Head of caudate nucleus (tissue), 42 donors: ENCODE measurements around the gene PNLDC1.
A peak's percentile ranks its signal among the peaks of the same experiment; 100 is the strongest.
"Not testable (repeated sequence)": the region's sequence is repeated elsewhere in the genome, so short reads cannot be mapped to it uniquely, and the experiment has no call there.

ENCODE experiments used
- DNase-seq, 42 donors: peaks; one replicate each; pipeline versions ENCODE4 v3.0.0 to v3.0.0-alpha.2; 2020 to 2021; ENCODE audit warnings: mixed read lengths in 7 of 42
- intact Hi-C: fragments of 100-400 bp; cut with DNase I; formaldehyde crosslinking; loops from one replicate; pipeline ENCODE4 v1.15.0; 2022

The PNLDC1 gene

GRCh38 chr6:159836718-159837490 lies 36.8 kb downstream of the PNLDC1 start:
- no peak for DNase-seq
- intact Hi-C loops, result no loop called here

- intact Hi-C loops, result no loop called here
- no peak for DNase-seq
These were observed 37.4 kb downstream of the PNLDC1 start for GRCh38 chr6:159837511-159837910.

- no peak for DNase-seq
- intact Hi-C loops, result no loop called here
These were observed 38.1 kb downstream of the PNLDC1 start for GRCh38 chr6:159838020-159838744.

GRCh38 chr6:159842035-159842434 lies 42.0 kb downstream of the PNLDC1 start:
- intact Hi-C loops, result no loop called here
- DNase-seq, result no peak

GRCh38 chr6:159844737-159845645 lies 44.9 kb downstream of the PNLDC1 start:
- peak in 1 of 42 donors; percentile 13 for DNase-seq
- intact Hi-C loops, result no loop called here

- intact Hi-C loops, DNase-seq: not testable (repeated sequence)
These were observed 48.5 kb downstream of the PNLDC1 start for GRCh38 chr6:159848552-159848951.

DNA sequence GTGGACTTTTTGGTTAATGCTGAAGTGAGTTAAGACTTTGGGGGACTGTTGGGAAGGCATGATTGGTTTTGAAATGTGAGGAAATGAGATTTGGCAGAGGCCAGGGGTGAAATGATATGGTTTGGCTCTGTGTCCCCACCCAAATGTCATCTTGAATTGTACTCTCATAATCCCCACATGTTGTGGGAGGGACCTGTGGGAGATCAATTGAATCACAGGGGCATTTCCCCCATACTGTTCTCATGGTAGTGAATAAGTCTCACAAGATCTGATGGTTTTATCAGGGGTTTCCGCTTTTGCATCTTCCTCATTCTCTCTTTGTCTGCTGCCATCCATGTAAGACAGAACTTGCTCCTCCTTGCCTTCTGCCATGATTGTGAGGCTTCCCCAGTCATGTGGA lies 49.8 kb downstream of the PNLDC1 start:
- intact Hi-C loops, result not testable (repeated sequence)

GRCh38 chr6:159852877-159853276 lies 52.8 kb downstream of the PNLDC1 start:
- peak in 4 of 42 donors; percentile 10 to 30 (median 20) for DNase-seq
- intact Hi-C loops, result no loop called here

More for the DNA sequence above, 49.8 kb downstream of the PNLDC1 start:
- not testable (repeated sequence) for DNase-seq

DNA sequence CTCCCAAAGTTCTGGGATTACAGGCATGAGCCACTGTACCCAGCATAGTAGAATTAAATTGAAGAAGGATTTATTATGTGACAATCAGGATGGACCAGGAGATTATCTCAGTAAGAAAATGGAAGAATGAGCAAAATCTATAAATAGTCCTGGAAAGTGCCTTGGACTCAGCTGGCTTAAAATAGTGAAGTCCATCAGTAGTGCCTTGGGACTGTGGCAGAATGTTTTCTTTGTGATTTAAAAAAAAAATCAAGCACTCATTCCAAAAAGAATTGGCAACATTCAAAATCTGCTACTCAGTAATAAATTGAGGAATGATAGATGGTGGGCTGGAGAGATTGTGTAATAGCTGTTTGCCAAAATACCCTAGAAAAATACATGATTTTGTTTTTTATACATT lies 53.7 kb downstream of the PNLDC1 start:
- intact Hi-C loops, result no loop called here
- DNase-seq, result no peak

DNA sequence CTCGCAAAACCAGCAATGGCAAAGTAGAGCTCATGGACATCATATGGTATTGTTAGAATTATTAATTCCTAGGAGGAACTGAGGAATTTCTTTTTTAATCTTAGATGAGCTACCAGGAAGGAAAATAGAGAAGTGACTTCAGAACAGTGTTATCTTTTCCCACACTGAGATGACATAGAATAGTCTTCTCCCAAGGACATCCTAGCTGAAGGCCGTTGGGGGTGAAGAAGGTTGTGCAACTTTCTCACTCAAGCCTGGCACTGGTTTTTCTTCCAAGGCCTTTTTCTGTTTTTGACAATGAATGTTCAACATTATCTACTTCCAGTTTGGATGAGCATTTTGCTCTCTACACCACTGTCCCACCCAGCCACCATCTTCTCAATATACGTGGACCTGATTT lies 54.9 kb downstream of the PNLDC1 start:
- intact Hi-C loops, result no loop called here
- DNase-seq, result peak in 1 of 42 donors; percentile 20

GRCh38 chr6:159858259-159858658 lies 58.2 kb downstream of the PNLDC1 start:
- intact Hi-C loops, result no loop called here
- no peak for DNase-seq

- intact Hi-C loops, result loop anchor here (10.0 kb wide), 1 partner anchor 594 kb away; no protein-coding TSS in a partner anchor
- no peak for DNase-seq
These were observed 60.4 kb downstream of the PNLDC1 start for GRCh38 chr6:159860482-159860881.

GRCh38 chr6:159862103-159862502 lies 62.0 kb downstream of the PNLDC1 start:
- intact Hi-C loops, result loop anchor here (10.0 kb wide), 1 partner anchor 593 kb away; no protein-coding TSS in a partner anchor
- DNase-seq, result peak in 1 of 42 donors; percentile 3

DNA sequence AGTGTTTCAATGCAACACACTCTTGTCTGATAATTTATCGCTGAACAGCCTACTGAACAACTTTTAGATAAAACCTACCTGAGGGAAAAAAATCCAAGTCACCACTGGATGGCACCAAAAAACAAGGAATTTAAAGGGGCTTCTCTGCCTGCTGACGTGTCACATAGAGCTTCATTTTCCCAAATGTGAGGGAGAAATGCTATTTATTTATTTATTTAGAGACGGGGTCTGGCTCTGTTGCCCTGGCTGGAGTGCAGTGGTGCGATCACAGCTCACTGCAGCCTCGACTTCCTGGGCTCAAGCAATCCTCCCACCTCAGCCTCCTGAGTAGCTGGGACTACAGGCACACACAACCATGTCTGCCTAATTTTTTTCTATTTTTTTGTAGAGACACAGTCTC lies 63.3 kb downstream of the PNLDC1 start:
- DNase-seq, result peak in 20 of 42 donors; percentile 20 to 67 (median 46)
- intact Hi-C loops, result loop anchor here (10.0 kb wide), 1 partner anchor 591 kb away; no protein-coding TSS in a partner anchor

DNA sequence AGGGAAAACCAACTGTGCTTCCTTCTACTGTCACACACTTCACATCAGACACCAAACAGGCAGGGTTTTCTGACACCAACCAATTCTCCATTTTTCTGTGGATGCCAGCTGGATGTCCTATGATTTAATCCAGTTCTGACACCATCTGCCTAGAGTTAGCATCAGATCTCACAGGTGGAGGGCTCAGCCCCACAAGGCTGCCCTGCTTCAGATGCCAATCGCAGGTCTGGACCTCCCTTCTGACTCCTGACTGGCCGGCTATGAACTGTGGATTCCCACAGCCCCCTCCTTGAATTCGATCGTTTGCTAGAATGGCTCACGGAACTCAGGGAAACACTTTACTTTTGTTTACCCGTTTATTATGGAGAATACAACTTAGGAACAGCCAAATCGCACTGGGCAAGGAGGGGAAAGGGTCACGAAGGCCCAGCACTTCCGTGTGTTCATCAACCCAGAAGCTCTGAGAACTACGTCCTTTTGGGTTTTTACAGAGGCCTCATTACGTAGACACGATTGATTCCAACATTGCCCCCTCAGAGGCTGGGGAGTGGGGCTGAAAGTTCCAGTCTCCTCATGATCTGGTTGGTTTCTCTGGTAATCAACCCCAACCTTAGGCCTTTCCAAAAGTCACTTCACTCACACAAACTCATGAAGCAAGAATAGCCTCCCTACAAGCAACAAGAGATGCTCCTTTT lies 65.3 kb downstream of the PNLDC1 start:
- intact Hi-C loops, result loop anchor here (10.0 kb wide), 1 partner anchor 589 kb away; no protein-coding TSS in a partner anchor
- DNase-seq, result peak in 1 of 42 donors; percentile 16

DNA sequence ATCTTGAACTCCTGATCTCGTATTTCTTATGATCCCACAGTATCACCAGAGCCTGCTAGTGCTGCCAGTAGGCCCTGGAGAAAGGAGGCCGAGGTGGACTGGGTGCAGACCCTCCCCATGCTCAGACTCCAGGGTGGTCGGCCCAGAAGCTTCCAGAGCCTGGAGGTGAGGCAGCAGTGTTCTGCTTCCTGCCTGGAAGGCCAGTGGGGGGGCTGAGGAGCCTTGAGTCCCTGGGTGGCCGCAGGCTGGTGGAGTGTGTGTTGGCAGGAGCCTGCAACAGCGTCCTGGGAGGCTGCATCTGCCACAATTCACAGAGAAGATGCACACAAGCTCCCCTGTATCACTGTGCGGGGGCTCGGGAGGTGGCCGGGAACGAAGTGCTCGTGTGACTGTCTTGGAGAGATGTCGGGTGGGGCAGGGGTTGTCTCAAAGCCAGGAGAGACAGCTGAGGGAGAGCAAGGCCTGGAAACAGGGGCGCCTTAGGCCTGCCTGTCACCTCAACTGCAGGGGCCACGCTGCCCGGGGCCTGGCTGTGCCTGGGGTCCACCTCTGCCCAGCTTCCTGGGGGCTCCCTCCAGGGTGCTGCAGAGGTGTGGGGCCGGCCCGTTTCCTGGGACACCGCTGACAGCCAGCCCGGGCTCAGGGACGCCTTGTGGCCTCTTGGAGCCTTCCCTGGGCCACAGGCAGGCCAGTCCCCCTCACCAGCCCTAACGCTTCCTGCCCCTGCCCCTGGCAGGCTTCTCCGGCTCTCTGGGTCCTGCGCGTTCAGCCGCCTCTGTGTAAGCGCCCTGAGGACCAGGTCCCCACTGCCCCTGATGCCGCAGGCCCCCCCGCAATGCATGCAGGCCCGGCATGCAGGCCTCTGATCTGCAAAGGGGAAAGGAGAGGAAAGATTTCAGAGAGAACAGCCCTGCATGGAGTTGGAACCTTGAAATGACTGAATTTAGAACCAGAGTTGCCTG lies 66.5 kb downstream of the PNLDC1 start:
- intact Hi-C loops, result loop anchor here (10.0 kb wide), 1 partner anchor 588 kb away; no protein-coding TSS in a partner anchor

More for the DNA sequence above, 66.5 kb downstream of the PNLDC1 start:
- DNase-seq, result peak in 1 of 42 donors; percentile 26
